ENCODE measurements around the gene USP17L24.
"Not testable (repeated sequence)": the region's sequence is repeated elsewhere in the genome, so short reads cannot be mapped to it uniquely, and the experiment has no call there.

DNA sequence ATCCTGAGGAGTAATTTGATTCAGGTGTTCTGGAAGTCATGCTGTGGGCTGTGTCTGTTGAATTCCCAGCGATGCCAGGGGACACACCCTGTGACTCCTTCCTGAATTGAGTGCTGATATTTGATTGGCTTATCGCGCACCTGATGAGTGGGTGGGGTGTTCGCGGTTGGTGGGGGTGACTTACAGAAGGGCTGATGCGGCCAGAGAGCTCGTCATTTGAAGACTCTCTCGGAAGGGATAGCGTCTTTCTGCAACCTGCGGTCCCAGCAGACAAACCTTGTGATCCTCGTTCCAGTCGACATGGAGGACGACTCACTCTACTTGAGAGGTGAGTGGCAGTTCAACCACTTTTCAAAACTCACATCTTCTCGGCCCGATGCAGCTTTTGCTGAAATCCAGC, 23.6 kb downstream of the USP17L24 start, which contains the start of gene USP17L28:
- TF ChIP-seq, protein P1, sequence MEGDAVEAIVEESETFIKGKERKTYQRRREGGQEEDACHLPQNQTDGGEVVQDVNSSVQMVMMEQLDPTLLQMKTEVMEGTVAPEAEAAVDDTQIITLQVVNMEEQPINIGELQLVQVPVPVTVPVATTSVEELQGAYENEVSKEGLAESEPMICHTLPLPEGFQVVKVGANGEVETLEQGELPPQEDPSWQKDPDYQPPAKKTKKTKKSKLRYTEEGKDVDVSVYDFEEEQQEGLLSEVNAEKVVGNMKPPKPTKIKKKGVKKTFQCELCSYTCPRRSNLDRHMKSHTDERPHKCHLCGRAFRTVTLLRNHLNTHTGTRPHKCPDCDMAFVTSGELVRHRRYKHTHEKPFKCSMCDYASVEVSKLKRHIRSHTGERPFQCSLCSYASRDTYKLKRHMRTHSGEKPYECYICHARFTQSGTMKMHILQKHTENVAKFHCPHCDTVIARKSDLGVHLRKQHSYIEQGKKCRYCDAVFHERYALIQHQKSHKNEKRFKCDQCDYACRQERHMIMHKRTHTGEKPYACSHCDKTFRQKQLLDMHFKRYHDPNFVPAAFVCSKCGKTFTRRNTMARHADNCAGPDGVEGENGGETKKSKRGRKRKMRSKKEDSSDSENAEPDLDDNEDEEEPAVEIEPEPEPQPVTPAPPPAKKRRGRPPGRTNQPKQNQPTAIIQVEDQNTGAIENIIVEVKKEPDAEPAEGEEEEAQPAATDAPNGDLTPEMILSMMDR (conservative IDR thresholded peaks at IDR 0.05; ENCODE audit: low read length), result not testable (repeated sequence)
- TF ChIP-seq EZH2phosphoT487 (IDR thresholded peaks at IDR 0.05; ENCODE audit: borderline replicate concordance, low read depth, low read length), result not testable (repeated sequence)
